GM10266 (cell line): ENCODE results near the gene CDK6.
"Not testable (repeated sequence)": the region's sequence is repeated elsewhere in the genome, so short reads cannot be mapped to it uniquely, and the experiment has no call there.

Experiments
- DNase-seq: peaks from one replicate; pipeline ENCODE4 v3.0.0; 2012; ENCODE audit errors: extremely low spot score
- TF ChIP-seq, protein P1 (sequence below): IDR thresholded peaks from 2 replicates; pipeline ENCODE4 v1.5.1; 2012; ENCODE audit warnings: mild to moderate bottlenecking, low read depth; ENCODE audit not compliant: control insufficient read depth, insufficient read depth; ENCODE audit errors: missing control alignments

Gene CDK6

DNA sequence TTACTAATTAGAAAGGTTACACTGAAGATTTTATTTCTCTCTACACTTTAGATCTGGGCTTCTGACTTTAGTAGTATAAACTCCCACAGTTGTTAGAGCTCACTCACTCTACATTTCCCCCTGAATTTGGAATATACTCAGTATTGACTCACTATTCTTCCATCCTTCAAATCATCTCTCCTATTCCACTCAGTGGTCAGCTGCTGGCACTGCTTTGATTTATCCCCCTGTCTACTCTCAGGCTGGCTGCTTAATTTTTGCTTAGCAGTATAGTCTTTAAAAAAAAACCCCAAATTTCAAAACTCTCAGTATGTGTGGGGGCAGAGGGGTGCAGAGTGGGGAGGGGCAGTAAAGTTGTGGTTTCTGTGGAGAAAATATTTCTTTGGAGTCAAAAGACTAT lies 68.9 kb downstream of the CDK6 start:
- TF ChIP-seq, protein P1, sequence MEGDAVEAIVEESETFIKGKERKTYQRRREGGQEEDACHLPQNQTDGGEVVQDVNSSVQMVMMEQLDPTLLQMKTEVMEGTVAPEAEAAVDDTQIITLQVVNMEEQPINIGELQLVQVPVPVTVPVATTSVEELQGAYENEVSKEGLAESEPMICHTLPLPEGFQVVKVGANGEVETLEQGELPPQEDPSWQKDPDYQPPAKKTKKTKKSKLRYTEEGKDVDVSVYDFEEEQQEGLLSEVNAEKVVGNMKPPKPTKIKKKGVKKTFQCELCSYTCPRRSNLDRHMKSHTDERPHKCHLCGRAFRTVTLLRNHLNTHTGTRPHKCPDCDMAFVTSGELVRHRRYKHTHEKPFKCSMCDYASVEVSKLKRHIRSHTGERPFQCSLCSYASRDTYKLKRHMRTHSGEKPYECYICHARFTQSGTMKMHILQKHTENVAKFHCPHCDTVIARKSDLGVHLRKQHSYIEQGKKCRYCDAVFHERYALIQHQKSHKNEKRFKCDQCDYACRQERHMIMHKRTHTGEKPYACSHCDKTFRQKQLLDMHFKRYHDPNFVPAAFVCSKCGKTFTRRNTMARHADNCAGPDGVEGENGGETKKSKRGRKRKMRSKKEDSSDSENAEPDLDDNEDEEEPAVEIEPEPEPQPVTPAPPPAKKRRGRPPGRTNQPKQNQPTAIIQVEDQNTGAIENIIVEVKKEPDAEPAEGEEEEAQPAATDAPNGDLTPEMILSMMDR: no peak
- DNase-seq: no peak

DNA sequence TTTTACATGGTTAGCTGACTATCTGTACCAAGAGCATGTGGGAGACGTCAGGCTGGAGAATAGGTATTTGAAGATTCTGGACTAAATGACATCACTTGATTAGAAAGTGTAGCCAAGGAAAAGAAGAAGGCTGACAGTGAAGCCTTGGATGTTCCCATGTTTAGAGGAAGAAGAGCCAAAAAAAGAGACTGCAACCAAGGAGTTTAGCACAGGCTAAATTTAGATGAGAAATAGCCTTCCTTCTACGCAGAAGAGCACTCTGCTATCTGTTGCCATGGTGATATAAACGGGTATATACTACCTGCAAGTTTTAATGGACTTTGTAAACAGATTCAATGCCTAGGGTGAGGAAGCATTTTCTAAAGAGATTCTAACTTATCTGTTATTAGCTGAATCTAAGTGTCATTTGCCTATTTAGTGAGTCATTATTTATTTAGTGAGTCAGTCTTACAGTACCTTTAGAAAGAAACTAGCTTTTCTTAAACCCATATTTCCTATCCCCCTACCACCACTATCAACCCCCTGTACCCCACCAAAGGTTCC lies 69.8 kb downstream of the CDK6 start:
- TF ChIP-seq, protein P1: no peak

DNA sequence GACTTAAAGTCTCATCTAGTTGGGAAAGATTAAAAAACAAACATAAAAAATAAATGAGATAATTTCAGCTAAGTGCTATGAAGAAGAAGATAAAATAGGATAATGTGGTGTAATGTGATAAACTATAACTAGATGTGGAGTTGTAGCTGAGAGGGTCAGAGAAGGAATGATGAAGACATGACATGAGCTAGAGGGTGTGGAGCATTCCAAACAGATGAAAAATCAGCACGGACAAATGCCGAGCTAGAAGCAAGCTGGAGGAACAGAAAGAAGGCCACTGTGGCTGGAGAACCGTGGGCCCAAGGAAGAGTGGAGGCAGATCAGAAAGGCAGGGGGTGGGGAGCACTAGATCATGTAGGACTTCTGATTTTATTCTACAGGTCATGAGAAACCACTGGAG lies 70.6 kb downstream of the CDK6 start:
- DNase-seq: no peak

More for the DNA sequence above, 69.8 kb downstream of the CDK6 start:
- no peak for DNase-seq

DNA sequence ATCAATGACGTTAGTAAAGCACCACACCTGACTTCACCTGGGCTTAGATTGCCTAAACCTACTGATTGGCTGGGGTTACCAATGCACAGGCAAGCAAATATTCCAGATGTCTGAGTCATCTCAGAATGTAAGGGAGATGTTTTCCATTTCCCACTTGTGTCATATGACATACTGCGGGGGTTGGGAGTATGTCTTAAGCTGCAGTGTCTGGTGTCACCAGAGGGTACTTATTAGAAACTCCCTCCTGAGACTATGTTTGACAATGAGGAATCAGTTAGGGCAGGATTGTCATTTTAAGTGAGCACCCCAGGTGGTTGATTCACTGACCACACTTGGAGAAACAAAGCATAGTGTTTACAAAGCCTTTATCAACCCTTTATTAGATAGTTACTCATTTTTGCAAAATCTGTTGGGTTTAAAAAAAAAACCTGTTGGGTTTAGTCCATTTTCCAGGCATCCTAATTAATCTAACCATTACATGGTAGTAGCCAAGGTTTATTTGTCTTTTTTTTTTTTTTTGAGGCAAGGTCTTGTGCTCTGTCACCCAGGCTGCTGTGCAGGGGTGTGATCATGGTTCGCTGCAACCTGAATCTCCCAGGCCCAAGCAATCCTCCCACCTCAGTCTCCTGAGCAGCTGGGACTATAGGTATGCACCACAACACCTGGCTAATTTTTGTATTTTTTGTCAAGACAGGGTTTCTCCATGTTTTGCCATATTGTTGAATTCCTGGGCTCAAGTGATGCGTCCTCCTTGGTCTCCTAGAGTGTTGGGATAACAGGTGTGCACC lies 72.5 kb downstream of the CDK6 start:
- no peak for DNase-seq
- TF ChIP-seq, protein P1: no peak

More for the DNA sequence above, 70.6 kb downstream of the CDK6 start:
- TF ChIP-seq, protein P1: no peak

DNA sequence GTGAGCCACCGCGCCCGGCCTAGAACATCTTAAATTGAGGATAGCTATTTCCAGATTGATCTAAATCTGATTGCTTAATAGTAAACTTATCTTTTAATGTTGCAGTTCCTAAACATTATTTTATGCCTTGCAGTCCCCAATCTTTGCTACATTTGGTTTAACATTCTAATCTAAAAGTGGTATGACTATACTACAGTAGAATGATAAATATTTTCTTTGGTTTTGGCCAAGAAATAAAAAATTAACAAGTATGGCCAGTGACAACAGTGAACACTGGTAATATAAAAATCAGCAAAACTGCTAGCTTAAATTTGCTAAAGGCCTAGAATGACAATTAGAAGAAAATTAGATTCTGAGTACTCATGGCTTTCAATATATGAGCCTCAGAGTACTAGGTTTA lies 73.5 kb downstream of the CDK6 start:
- DNase-seq: no peak
- TF ChIP-seq, protein P1: no peak

DNA sequence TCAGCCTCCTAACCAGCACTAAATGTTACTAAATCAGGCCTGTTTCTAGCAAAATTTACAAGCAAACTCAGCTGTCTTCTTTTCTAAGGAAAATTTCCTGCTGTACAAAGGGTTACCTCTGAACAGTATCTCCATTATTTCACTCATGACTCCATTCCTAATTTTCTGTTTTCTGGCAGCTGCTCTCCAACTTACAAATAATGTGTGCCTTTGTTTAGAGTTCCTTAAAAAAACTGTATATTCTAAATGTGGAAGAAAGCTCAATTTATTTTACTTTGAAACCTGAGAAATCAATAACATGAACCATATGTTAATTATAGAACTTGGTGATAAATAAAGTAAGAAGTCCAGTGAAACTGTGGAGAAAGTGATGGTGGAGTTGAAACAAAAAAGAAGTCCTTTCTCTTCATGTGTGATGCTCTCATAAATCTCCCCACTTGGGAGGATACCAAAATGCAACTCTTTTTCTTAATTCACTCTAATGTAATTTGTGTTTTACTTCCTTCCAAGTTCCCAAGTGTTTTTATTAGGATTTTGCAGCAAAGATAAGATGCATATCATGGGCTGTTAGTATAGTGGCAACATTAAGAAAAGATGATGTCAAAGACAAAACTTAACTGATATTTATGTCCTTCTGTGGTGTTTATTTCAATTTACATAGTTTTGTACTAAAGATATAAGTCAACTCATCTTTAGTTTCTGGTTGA lies 74.8 kb downstream of the CDK6 start:
- no peak for DNase-seq
- TF ChIP-seq, protein P1: no peak

DNA sequence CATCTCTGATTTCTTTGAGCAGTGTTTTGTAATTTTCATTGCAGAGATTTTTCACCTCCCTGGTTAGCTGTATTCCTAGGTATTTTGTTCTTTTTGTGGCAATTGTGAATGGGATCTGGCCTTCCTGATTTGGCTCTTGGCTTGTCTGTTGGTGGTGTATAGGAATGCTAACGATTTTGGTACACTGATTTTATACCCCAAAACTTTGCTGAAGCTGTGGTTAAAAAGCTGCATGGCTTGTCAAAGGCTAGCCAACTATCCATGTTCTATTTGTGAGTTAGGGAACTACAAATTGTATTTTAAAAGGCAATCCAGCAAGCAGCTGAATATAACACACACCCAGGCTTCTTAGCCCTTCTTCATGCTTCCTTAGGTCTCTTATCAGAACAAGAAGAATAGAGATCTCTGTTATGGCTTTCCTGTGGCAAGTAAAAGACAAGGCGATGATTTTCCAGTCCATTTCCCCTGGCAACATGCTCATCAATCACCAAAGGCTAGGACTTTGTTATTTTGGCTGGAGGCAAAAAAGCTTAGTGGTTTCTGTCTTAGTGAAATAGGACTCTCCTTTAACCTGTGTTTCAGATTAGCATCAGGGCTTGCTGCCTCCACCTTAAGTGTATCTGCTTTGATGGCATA lies 77.5 kb downstream of the CDK6 start:
- DNase-seq: no peak

DNA sequence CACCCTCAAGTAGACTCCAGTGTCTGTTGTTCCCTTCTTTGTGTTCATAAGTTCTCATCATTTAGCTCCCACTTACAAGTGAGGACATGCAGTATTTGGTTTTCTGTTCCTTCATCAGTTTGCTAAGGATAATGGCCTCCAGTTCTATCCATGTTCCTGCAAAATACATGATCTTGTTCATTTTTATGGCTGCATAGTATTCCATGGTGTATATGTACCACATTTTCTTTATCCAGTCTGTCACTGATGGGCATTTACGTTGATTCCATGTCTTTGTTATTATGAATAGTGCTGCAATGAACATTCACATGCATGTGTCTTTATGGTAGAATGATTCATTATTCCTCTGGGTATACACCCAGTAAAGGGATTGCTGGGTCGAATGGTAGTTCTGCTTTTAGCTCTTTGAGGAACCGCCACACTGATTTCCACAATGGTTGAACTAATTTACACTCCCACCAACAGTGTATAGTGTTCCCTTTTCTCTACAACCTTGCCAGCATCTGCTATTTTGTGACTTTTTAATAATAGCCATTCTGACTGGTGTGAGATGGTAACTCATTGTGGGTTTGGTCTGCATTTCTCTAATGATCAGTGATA lies 79.0 kb downstream of the CDK6 start:
- DNase-seq: not testable (repeated sequence)

More for the DNA sequence above, 77.5 kb downstream of the CDK6 start:
- TF ChIP-seq, protein P1: no peak
